Vagina (tissue), 2 donors: ENCODE data around the gene ELK4. TPM values are rescaled to one million over a fixed set of nuclear protein-coding genes. Genes with fewer than 3 reads are reported as not detected.

ENCODE experiments used
- DNase-seq, 2 donors: peaks; one replicate each; pipeline ENCODE4 v3.0.0-alpha.2; 2017; ENCODE audit errors: extremely low spot score in 2 of 2
- H3K27ac ChIP-seq: fragments of 200-600 bp; sonication (generic); one replicate; pipeline ENCODE4 v1.5.1; 2019
- H3K27me3 ChIP-seq: fragments of 200-600 bp; sonication (generic); one replicate; pipeline ENCODE4 v1.5.1; 2019
- H3K36me3 ChIP-seq, 2 donors: fragments of 200-600 bp; sonication (generic); one replicate each; pipeline ENCODE4 v1.5.1; 2017 to 2019
- H3K4me1 ChIP-seq: fragments of 200-600 bp; sonication (generic); one replicate; pipeline ENCODE4 v1.5.1; 2019
- H3K4me3 ChIP-seq, 2 donors: fragments of 200-600 bp; sonication (generic); 1 replicate in 1 of 2; 2 replicates in 1 of 2; pipeline ENCODE4 v1.5.1; 2016 to 2019
- H3K9me3 ChIP-seq: fragments of 200-600 bp; sonication (generic); one replicate; pipeline ENCODE4 v1.5.1; 2019
- CTCF ChIP-seq, 3 experiments: fragments of 450-650 bp in 2 of 3; fragments of 200-600 bp in 1 of 3; sonication (generic) in 1 of 3; IDR thresholded peaks; one replicate each; pipeline ENCODE4 v1.5.1; 2017 to 2019; ENCODE audit warnings: antibody characterized with exemption in 3 of 3, mild to moderate bottlenecking in 2 of 3, moderate library complexity in 2 of 3
- POLR2A ChIP-seq, 2 donors: fragments of 450-650 bp; IDR thresholded peaks; one replicate each; pipeline ENCODE4 v1.6.1; 2017; ENCODE audit warnings: antibody characterized with exemption in 2 of 2, mild to moderate bottlenecking in 2 of 2, moderate library complexity in 2 of 2
- POLR2AphosphoS5 ChIP-seq, 2 donors: sonication (generic); formaldehyde crosslinking; IDR thresholded peaks; one replicate each; pipeline ENCODE4 v1.9.0; 2017; ENCODE audit warnings: antibody characterized with exemption in 2 of 2, mild to moderate bottlenecking in 2 of 2, low read depth in 1 of 2; ENCODE audit not compliant: insufficient read depth in 1 of 2
- intact Hi-C: fragments of 100-400 bp; cut with DNase I; formaldehyde crosslinking; loops from one replicate; pipeline ENCODE4 v1.15.1; 2023
- total RNA-seq: library from RNA; depleted of rRNA; stranded (reverse); fragments of >200 nt; gene quantifications from one replicate; pipeline ENCODE4 v1.2.3, GENCODE V29; 2016

ELK4 gene
- total RNA-seq, 1 donor from 2014 or later, result 24.1 TPM

DNA sequence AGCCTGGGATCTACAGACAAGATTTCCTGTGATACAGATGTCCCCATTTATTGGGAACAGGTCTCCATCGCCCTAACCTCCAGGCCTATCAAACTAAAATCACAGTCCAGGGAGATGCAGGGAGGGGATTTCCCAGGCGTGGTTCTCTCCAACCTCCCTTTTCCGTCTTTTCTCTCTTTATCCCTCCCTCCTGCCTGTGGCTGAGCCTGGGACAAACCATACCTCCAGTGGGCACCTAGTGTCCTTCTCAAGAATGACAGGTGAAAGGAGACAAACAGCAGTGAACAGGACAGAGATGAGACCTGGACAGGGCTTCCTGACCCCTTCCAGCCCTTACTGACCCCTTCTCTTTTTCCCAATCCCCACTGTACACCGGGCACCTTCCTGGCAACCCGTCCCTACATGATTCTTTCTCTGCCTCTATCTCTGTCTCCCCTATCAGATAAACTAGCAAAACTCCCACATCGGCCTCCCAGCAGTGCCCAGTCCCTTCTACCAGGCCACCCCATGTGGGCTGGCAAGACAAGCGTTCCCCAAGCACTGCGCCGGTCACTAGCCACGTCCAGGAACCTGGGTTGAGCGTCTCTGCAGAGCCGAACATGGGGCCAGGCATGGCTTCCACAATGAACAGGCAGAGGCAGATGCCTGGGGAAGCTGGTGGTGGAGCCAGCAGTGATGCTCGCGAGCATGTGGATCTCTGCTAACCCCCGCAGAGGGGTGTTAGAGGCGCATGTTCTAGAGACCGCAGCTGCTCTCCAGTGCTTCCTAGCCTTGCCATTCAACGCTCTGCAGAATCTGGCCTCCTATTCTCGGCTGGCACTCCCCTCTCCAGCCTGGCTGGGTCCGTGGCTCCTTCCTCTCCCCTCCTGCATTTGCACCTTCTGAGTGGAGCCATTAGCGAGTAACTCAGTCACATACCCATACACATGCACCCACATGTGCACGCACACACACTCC is 54.7 kb downstream of the ELK4 start:
- Histone ChIP-seq H3K9me3 (no peaks in the 10 kb centered on the region), H3K27ac (no peak overlapping the region), H3K4me1 (no peaks in the 10 kb centered on the region), H3K4me3 (no peak overlapping the region), H3K27me3 (no peaks in the 10 kb centered on the region), H3K36me3 (no peaks in the 10 kb centered on the region)
- intact Hi-C loops, result no loop called here
- no peak for TF ChIP-seq POLR2A (IDR thresholded peaks at IDR 0.05)
- no peak for TF ChIP-seq POLR2AphosphoS5 (IDR thresholded peaks at IDR 0.05; ENCODE audit: insufficient read depth in 1 of 2, low read depth in 1 of 2)
- no peak for TF ChIP-seq CTCF (IDR thresholded peaks at IDR 0.05)
- no peak for DNase-seq

DNA sequence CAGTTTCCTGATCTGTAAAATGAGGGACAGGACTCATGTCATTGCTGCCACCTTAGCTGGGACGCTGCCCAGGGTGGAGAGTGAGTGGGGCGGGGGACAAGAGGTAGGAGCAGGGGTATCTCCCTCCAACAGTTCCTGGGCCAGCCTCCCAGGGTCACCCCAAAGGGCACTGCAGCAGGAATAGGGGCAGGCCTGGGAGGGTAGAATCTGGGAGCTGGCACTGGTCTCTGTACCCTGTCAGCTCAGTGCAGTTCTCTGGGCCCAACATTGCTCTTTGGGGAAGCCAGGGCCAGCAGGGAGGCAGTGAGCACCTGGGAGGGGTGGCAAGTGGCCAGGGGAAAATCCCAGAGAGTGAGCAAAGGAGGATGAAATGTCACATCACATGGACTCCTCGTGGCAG is 55.8 kb downstream of the ELK4 start:
- no peak for TF ChIP-seq POLR2A (IDR thresholded peaks at IDR 0.05)
- no peak for TF ChIP-seq POLR2AphosphoS5 (IDR thresholded peaks at IDR 0.05; ENCODE audit: insufficient read depth in 1 of 2, low read depth in 1 of 2)
- TF ChIP-seq CTCF (IDR thresholded peaks at IDR 0.05), result no peak
- no peak overlapping the region for H3K4me3 ChIP-seq
- no peaks in the 10 kb centered on the region for H3K36me3 ChIP-seq
- H3K9me3 ChIP-seq, result no peaks in the 10 kb centered on the region
- H3K27me3 ChIP-seq, result no peaks in the 10 kb centered on the region
- no peaks in the 10 kb centered on the region for H3K4me1 ChIP-seq
- intact Hi-C loops, result no loop called here
- DNase-seq, result no peak
- H3K27ac ChIP-seq, result no peak overlapping the region

DNA sequence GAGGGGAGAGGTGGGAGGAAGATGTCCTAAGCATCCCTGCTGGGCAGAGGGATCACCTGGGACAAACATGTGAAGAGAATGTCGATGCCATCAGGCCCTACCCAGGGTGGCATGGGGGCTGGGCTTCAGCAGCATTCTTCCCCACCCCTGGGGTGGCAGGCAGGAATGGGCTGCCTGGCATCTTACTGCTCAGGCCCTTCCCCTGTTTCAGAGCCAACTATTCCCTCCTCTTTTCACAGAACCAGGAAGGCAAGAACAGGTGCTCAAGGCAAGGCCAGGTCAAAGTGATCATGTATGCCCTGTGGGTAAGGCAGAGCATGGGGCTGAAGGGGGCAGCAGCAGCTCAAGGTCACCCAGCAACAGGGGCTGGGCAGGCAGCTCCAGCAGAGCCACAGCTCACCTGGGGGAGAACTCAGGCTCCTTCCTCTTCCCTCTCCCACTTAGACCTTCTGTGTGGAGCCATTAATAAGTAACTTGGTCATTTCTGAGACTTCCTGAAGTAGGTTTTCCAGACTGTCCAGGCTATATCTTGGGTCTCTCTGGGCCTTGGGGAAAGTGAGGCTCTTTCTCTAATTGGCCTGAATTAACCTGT is 56.4 kb downstream of the ELK4 start:
- Histone ChIP-seq H3K4me1 (no peaks in the 10 kb centered on the region), H3K4me3 (no peak overlapping the region), H3K36me3 (no peaks in the 10 kb centered on the region), H3K27ac (no peak overlapping the region), H3K27me3 (no peaks in the 10 kb centered on the region), H3K9me3 (no peaks in the 10 kb centered on the region)
- TF ChIP-seq POLR2A (IDR thresholded peaks at IDR 0.05), result no peak
- TF ChIP-seq POLR2AphosphoS5 (IDR thresholded peaks at IDR 0.05; ENCODE audit: insufficient read depth in 1 of 2, low read depth in 1 of 2), result no peak
- no peak for TF ChIP-seq CTCF (IDR thresholded peaks at IDR 0.05)
- DNase-seq, result no peak
- intact Hi-C loops, result no loop called here

DNA sequence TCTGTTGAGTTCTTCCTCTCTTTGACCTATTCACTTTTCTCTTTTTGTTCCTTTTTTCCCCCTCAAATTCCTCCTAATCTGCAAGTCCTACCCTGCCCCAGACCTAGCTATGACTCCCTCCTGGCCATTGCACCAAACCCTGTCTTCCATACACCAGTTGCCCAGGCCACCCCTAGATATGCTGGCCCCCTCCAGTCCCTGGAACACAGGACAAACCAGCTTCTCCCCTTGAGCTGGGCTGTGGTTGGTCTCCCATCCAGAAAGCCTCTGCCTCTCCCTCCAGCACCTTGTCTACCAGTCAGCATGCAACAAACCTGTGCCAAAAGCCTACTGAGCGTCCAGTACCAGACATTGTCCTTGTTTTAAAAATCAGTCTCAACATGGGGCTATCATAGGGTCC is 59.4 kb downstream of the ELK4 start:
- peaks cover 6% of the 10 kb centered on the region for H3K4me1 ChIP-seq
- no peaks in the 10 kb centered on the region for H3K9me3 ChIP-seq
- DNase-seq, result peak in 1 of 2 donors; percentile 52
- intact Hi-C loops, result no loop called here
- no peaks in the 10 kb centered on the region for H3K36me3 ChIP-seq
- no peaks in the 10 kb centered on the region for H3K27me3 ChIP-seq
- no peak overlapping the region for H3K4me3 ChIP-seq
- TF ChIP-seq CTCF (IDR thresholded peaks at IDR 0.05) (no peak), POLR2AphosphoS5 (IDR thresholded peaks at IDR 0.05; ENCODE audit: insufficient read depth in 1 of 2, low read depth in 1 of 2) (no peak), POLR2A (IDR thresholded peaks at IDR 0.05) (no peak)
- H3K27ac ChIP-seq, result no peak overlapping the region

DNA sequence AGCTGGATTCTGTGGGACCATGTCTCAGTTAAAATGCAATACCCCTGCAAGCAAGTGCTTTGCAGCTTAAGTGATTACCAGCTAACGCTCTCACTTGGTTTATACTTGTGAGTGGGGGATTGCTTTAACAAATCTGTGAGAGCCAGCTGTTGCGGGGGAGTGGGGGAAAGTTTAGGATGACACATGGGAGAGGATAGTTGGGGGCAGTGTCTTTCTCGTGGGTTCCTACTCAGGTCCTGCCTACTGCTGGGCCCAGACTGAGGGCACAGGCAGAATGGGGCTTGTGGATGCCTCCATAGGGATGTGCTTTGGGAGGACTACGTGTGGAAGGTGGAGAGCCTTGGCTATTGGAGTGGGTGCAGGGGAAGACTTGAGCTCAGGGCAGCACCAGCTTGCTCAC is 60.1 kb downstream of the ELK4 start:
- DNase-seq, result peak in 1 of 2 donors; percentile 43
- Histone ChIP-seq H3K27ac (no peak overlapping the region), H3K27me3 (no peaks in the 10 kb centered on the region), H3K36me3 (no peaks in the 10 kb centered on the region), H3K9me3 (no peaks in the 10 kb centered on the region), H3K4me1 (peaks cover 6% of the 10 kb centered on the region), H3K4me3 (no peak overlapping the region)
- TF ChIP-seq POLR2A (IDR thresholded peaks at IDR 0.05) (no peak), POLR2AphosphoS5 (IDR thresholded peaks at IDR 0.05; ENCODE audit: insufficient read depth in 1 of 2, low read depth in 1 of 2) (no peak), CTCF (IDR thresholded peaks at IDR 0.05) (no peak)
- intact Hi-C loops, result no loop called here
